ENCODE results near the gene INAFM1.

INAFM1 gene

GRCh38 chr19:47306303-47306702, 31.6 kb downstream of the INAFM1 start:
- peaks cover 0 to 8% (median 0%) of the 10 kb centered on the region in 11 experiments; a peak in 1 of 22 replicates for H3K36me3 ChIP-seq
- TF ChIP-seq Cebpa-rat (IDR thresholded peaks at IDR 0.05) = no peak
- H3K4me2 ChIP-seq = no peak overlapping the region
- H4K20me1 ChIP-seq = peaks cover 0 to 12% (median 0%) of the 10 kb centered on the region in 11 experiments; a peak in 5 of 22 replicates
- no peak overlapping the region for H3K9ac ChIP-seq
- H3K4me3 ChIP-seq = no peak overlapping the region
- peaks cover 0 to 9% (median 0%) of the 10 kb centered on the region in 11 experiments; a peak in 4 of 22 replicates for H3K9me3 ChIP-seq (replicated peaks in 1 of 11)
- peaks cover 25 to 77% (median 46%) of the 10 kb centered on the region in 10 experiments for H3K4me1 ChIP-seq
- no peak overlapping the region for H3K27ac ChIP-seq
- H3K27me3 ChIP-seq = peaks cover 22 to 100% (median 95%) of the 10 kb centered on the region in 11 experiments

GRCh38 chr19:47309038-47309437, 34.4 kb downstream of the INAFM1 start:
- H3K27me3 ChIP-seq = peaks cover 9 to 99% (median 83%) of the 10 kb centered on the region in 11 experiments
- peak overlapping the region in 4 of 11 experiments; percentile 8 to 78 (median 62); a peak in 4 of 22 replicates for H3K27ac ChIP-seq
- peaks cover 0 to 12% (median 0%) of the 10 kb centered on the region in 11 experiments; a peak in 5 of 22 replicates for H4K20me1 ChIP-seq
- H3K36me3 ChIP-seq = peaks cover 0 to 35% (median 0%) of the 10 kb centered on the region in 11 experiments; a peak in 6 of 22 replicates
- peak overlapping the region; percentile 69 to 95 (median 79) for H3K4me2 ChIP-seq
- H3K9ac ChIP-seq = peak overlapping the region in 4 of 11 experiments; percentile 30 to 88 (median 80); a peak in 7 of 22 replicates
- TF ChIP-seq Cebpa-rat (IDR thresholded peaks at IDR 0.05) = no peak
- peaks cover 0 to 20% (median 0%) of the 10 kb centered on the region in 11 experiments; a peak in 6 of 22 replicates for H3K9me3 ChIP-seq (replicated peaks in 1 of 11)
- peak overlapping the region in 5 of 10 experiments; percentile 5 to 75 (median 66); a peak in 10 of 20 replicates for H3K4me3 ChIP-seq
- peaks cover 20 to 79% (median 38%) of the 10 kb centered on the region in 10 experiments for H3K4me1 ChIP-seq

GRCh38 chr19:47309608-47310007, 34.9 kb downstream of the INAFM1 start, which contains the start of gene C5AR1:
TSS of gene C5AR1 (plus strand) at chr19:47309861. CDS start at chr19:47309896, 35 bp downstream.
- peak within 1 kb of the TSS; percentile 69 to 95 (median 79) for H3K4me2 ChIP-seq
- peak within 1 kb of the TSS in 5 of 11 experiments; percentile 1 to 88 (median 72); a peak in 9 of 22 replicates for H3K9ac ChIP-seq
- peak within 1 kb of the TSS in 5 of 11 experiments; percentile 8 to 78 (median 56); a peak in 10 of 22 replicates for H3K27ac ChIP-seq
- peaks cover 3 to 96% (median 78%) of the 10 kb centered on the region in 11 experiments; a peak in 20 of 22 replicates for H3K27me3 ChIP-seq
- H3K4me3 ChIP-seq = peak within 1 kb of the TSS in 6 of 10 experiments; percentile 6 to 75 (median 63); a peak in 10 of 20 replicates
- peaks cover 0 to 12% (median 0%) of the 10 kb centered on the region in 11 experiments; a peak in 5 of 22 replicates for H4K20me1 ChIP-seq
- H3K9me3 ChIP-seq (replicated peaks in 1 of 11) = peaks cover 0 to 26% (median 0%) of the 10 kb centered on the region in 11 experiments; a peak in 7 of 22 replicates
- peaks cover 0 to 41% (median 0%) of the 10 kb centered on the region in 11 experiments; a peak in 6 of 22 replicates for H3K36me3 ChIP-seq
- no peak for TF ChIP-seq Cebpa-rat (IDR thresholded peaks at IDR 0.05)
- H3K4me1 ChIP-seq = peaks cover 20 to 79% (median 37%) of the 10 kb centered on the region in 10 experiments

GRCh38 chr19:47310323-47310722, 35.6 kb downstream of the INAFM1 start:
- Histone ChIP-seq H3K4me1 (peaks cover 20 to 79% (median 41%) of the 10 kb centered on the region in 10 experiments), H3K27me3 (peaks cover 0 to 89% (median 70%) of the 10 kb centered on the region in 11 experiments; a peak in 19 of 22 replicates), H3K4me2 (peak overlapping the region in 9 of 11 experiments; percentile 28 to 95 (median 79); a peak in 16 of 22 replicates), H3K4me3 (peak overlapping the region in 5 of 10 experiments; percentile 6 to 75 (median 66); a peak in 8 of 20 replicates), H3K9ac (peak overlapping the region in 4 of 11 experiments; percentile 30 to 88 (median 80); a peak in 7 of 22 replicates), H3K9me3 (replicated peaks in 1 of 11) (peaks cover 0 to 31% (median 0%) of the 10 kb centered on the region in 11 experiments; a peak in 7 of 22 replicates), H3K36me3 (peaks cover 0 to 44% (median 0%) of the 10 kb centered on the region in 11 experiments; a peak in 6 of 22 replicates), H4K20me1 (peaks cover 0 to 12% (median 0%) of the 10 kb centered on the region in 11 experiments; a peak in 5 of 22 replicates), H3K27ac (peak overlapping the region in 3 of 11 experiments; percentile 56 to 78 (median 69); a peak in 7 of 22 replicates)
- no peak for TF ChIP-seq Cebpa-rat (IDR thresholded peaks at IDR 0.05)

- Histone ChIP-seq H3K9me3 (replicated peaks in 1 of 11) (peaks cover 0 to 31% (median 0%) of the 10 kb centered on the region in 11 experiments; a peak in 7 of 22 replicates), H3K27me3 (peaks cover 0 to 84% (median 65%) of the 10 kb centered on the region in 11 experiments; a peak in 19 of 22 replicates), H3K9ac (peak overlapping the region in 3 of 11 experiments; percentile 72 to 88 (median 87); a peak in 6 of 22 replicates), H3K4me3 (peak overlapping the region in 4 of 10 experiments; percentile 60 to 75 (median 70); a peak in 9 of 20 replicates), H3K36me3 (peaks cover 0 to 45% (median 0%) of the 10 kb centered on the region in 11 experiments; a peak in 6 of 22 replicates), H4K20me1 (peaks cover 0 to 12% (median 0%) of the 10 kb centered on the region in 11 experiments; a peak in 5 of 22 replicates), H3K4me2 (peak overlapping the region in 9 of 11 experiments; percentile 25 to 95 (median 76); a peak in 16 of 22 replicates), H3K27ac (peak overlapping the region in 3 of 11 experiments; percentile 56 to 78 (median 69); a peak in 5 of 22 replicates), H3K4me1 (peaks cover 20 to 80% (median 44%) of the 10 kb centered on the region in 10 experiments)
- peak in 4 of 11 experiments; percentile 36 to 60 (median 48); a peak in 4 of 22 replicates for TF ChIP-seq Cebpa-rat (IDR thresholded peaks at IDR 0.05)
These were observed 36.1 kb downstream of the INAFM1 start for GRCh38 chr19:47310819-47311218.

- Histone ChIP-seq H3K9ac (peak overlapping the region in 2 of 11 experiments; percentile 87 to 88; a peak in 4 of 22 replicates), H3K4me1 (peaks cover 20 to 91% (median 48%) of the 10 kb centered on the region in 10 experiments), H3K9me3 (replicated peaks in 1 of 11) (peaks cover 0 to 36% (median 0%) of the 10 kb centered on the region in 11 experiments; a peak in 7 of 22 replicates), H3K27me3 (peaks cover 0 to 67% (median 49%) of the 10 kb centered on the region in 11 experiments; a peak in 19 of 22 replicates), H3K36me3 (peaks cover 0 to 61% (median 0%) of the 10 kb centered on the region in 11 experiments; a peak in 6 of 22 replicates), H3K27ac (peak overlapping the region in 2 of 11 experiments; percentile 69 to 78; a peak in 3 of 22 replicates), H4K20me1 (peaks cover 0 to 12% (median 0%) of the 10 kb centered on the region in 11 experiments; a peak in 5 of 22 replicates), H3K4me3 (peak overlapping the region in 3 of 10 experiments; percentile 66 to 75 (median 73); a peak in 6 of 20 replicates), H3K4me2 (peak overlapping the region in 3 of 11 experiments; percentile 79 to 95 (median 94); a peak in 6 of 22 replicates)
- TF ChIP-seq Cebpa-rat (IDR thresholded peaks at IDR 0.05) = no peak
These were observed 37.8 kb downstream of the INAFM1 start for GRCh38 chr19:47312366-47313006.

- peaks cover 13 to 92% (median 38%) of the 10 kb centered on the region in 10 experiments for H3K4me1 ChIP-seq
- no peak for TF ChIP-seq Cebpa-rat (IDR thresholded peaks at IDR 0.05)
- H3K36me3 ChIP-seq = peaks cover 0 to 75% (median 0%) of the 10 kb centered on the region in 11 experiments; a peak in 6 of 22 replicates
- H3K9ac ChIP-seq = peak overlapping the region in 2 of 11 experiments; percentile 87 to 88; a peak in 2 of 22 replicates
- H3K27ac ChIP-seq = peak overlapping the region in 3 of 11 experiments; percentile 65 to 78 (median 71); a peak in 5 of 22 replicates
- peaks cover 0 to 54% (median 35%) of the 10 kb centered on the region in 11 experiments; a peak in 19 of 22 replicates for H3K27me3 ChIP-seq
- H4K20me1 ChIP-seq = peaks cover 0 to 12% (median 0%) of the 10 kb centered on the region in 11 experiments; a peak in 5 of 22 replicates
- H3K9me3 ChIP-seq (replicated peaks in 1 of 11) = peaks cover 0 to 36% (median 0%) of the 10 kb centered on the region in 11 experiments; a peak in 7 of 22 replicates
- H3K4me2 ChIP-seq = peak overlapping the region in 4 of 11 experiments; percentile 13 to 95 (median 86); a peak in 6 of 22 replicates
- peak overlapping the region in 3 of 10 experiments; percentile 66 to 75 (median 73); a peak in 6 of 20 replicates for H3K4me3 ChIP-seq
These were observed 39.1 kb downstream of the INAFM1 start for GRCh38 chr19:47313754-47314295.
